Measurements from ENCODE around the gene GLP1R.

GLP1R gene

DNA sequence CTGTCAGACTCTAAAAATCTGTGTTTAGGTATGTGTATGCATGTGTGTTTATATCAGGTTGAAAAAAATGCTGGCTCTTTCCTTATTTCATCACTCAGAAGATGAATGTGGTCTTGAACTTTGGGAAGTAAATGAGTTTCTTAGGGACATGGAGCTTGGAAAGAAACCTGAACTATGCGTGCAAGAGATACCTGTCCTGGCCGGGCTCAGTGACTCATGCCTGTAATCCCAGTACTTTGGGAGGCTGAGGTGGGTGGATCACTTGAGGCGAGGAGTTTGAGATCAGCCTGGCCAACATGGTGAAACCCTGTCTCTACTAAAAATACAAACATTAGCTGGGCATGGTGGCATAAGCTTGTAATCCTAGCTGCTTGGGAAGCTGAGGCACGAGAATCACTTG lies 4.4 kb upstream of the GLP1R start:
- no peak for DNase-seq (ENCODE audit: low spot score)

DNA sequence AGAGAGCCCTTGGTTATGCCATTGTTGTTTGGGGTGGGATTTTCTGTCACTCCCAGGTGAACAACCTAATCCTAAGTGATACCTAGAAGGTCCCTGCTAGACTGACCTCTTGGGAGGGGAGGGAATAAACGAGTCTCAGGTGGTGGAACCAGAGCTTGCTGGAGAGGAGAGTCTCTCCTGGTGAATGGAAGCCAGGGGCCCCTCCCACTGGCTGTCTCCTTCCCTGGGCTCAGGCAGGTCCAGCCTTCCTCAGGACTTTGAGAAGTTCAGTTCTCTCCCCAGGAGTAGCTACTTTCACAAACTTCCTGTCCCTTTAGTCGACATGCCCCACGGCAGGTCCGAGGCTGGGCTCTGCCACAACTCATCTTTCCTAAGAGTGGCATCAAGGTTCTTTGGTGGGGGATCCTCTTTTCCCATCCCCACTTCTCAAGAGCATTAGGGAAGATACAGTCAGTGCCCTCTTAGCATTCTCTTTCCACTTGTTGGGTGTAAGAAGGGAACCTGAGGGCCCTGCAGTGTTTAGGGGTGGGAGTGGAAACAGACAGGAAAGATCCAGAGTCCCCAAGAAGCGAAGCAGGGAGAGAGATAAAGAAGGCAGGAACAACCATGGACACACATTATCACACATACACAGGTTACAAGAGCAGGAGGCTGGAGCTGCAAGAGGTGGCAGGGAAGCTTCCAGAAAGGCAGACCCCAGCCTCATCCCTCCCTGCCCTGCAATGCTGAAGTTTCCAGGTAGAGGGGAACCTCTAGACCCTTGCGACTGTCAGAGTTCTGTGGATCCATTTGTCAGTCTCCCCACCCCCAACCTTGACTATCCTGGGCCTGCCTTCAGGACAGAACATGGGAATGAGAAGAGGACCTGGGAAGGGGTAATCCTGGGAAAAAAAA lies 900 bp upstream of the GLP1R start:
- DNase-seq (ENCODE audit: low spot score), result no peak

DNA sequence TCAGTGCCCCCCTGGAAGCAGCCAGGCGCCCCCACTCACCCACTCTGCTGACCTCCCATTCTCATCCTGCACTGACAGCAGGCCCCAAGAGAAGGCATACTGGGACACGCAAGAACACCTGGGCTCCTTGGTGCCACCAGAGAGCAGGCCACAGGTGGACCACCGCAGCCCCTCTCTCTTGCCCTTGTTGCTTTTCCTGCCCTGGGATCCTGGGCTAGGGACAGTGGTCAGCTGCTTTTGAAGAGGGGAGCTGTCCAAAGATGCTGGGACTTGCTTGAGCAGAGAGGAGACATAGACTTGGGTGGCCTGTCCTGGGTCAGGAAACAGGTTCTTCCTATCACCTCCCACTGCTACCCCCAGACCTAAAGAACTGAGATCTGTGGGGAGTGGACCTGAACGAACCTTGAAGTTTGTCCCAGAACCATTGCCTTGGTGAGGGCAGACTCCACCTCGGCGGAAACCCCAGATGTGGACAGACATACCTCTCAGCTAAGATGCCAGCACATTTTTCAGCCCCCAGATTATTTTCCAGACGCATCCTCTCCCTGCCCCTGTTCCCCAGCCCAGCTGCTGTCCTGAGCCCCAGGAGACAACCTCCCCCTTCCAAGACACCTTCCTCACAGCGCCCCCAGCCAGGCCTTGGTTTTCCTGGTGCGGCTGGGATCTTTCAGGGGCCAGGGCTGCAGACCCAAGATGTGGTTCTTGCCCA lies 1.1 kb downstream of the GLP1R start:
- no peak for DNase-seq (ENCODE audit: low spot score)

DNA sequence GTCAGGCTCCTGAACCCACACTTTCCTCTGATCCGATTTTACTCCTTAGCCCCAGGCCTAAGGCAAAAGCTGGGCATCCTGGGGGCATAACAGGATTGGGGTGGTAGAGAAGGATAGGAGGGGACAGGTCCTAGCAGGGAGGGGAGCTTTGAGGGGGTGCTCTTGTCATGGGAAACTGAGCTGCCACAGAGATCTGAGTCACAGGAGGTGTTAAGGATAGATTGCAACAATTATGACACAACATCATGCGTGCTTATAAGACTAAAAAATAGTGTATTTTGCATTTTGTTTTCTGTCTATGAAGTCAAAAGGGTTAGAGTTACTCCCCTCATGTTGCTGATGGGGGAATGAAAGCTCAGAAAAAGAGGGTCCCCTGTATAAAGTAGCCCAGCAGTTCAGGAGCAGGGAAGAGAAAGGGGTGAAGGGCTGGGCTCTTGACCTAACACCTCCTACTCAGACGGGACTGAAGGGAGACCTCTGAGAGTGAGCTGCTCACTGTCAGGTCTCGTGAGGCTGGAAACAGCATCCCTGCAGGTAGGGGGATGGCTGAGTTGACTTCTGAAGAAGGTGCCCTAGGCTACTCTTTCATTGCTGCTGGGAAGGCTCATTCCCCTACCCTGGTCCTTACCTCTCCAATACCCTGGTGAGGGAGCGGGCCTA lies 2.0 kb downstream of the GLP1R start:
- no peak for DNase-seq (ENCODE audit: low spot score)

DNA sequence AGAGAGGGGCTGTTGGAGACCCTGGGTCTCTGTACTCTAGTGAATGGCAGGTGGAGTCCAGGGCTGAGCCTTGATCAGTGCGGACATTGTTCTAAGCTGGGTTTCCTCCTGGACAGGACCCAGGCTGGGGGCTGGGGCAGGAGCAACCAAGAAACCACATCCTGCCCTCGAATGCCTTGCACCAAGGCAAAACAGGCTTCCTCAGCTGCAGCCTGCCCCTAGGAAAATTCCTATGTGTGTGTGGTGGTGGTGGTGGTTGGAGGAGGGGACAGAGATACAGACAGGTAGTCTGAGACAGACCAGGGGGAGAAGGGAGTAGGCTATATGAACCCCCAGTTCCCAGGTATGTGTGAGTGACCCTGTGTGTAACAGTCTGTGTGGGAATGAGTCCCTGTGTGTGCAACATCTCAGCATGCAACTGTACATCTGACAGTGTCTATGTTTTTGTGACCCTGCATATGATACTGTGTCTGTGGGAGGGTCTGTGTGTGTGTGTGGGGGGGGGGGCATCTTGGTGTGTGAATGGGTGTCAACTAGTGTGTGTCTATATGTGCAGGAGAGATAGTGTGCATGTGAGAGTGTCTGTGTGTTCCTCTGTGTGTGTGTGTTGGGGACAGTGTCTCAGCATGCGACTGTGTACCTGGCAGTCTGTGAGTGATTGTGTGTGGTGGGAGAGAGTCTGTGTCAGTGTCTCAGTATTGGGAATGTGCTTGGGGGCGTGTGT lies 3.0 kb downstream of the GLP1R start:
- DNase-seq (ENCODE audit: low spot score), result no peak

DNA sequence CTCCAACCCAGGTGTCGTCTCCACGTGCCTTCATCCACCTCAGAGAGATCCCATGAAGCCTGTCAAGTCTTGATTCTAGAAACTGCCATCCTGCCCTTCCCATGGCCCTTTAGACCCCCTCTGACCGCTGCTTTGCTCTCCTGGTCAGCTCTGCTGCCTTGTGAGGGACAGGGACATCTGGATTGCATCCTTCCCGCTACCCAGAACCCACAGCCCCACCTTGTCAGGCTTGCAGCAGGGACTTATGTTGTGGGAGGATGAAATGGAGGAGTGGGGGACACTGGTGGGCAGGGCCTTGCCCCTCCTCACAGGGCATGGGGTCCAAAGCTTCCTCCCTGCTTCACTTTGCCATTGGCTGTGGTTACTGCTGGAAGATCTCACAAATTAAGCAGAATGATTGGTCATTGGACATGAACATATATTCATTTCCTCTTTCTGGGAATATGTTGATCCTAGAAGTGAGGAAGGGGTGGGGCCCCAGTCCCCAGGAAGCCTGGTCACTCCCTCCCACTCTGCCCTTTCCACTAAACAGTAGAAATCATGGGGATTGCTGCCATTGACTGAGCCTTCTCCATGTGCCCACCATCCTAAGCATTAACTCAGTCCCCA lies 4.5 kb downstream of the GLP1R start:
- no peak for DNase-seq (ENCODE audit: low spot score)

DNA sequence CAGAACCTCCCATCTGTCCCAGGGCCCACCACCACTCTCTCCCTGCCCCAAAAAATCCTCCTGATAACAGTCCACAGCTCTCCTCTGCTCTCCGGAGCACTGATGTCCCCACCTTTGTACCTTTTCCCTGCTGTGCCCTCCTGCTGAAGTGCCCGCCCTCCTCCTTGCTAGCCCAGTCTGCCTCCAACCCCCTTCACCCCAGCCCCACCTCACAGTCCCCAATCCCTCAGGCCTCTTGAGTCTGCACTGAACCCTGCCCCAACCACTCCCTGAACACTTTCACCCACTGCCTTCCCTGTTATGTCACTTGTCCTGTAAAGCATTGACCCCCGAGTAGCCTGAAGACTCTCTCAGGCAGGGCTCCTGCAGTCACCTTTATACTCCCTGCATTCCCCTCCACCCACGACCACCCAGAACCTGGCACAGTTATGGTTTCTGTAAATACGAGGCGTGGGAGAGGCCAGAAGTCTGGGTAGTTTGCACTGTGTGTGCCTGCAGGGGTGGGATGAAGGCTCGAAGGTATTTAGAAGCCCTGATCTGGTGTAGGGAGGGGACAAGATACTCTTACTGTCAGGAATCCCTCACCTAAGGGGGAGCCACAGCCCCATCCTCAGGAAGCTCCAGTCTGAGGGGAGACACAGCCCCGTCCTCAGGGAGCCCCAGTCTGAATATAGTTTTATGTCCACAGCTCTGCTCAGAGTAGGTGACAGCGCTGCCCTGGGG lies 5.4 kb downstream of the GLP1R start:
- no peak for DNase-seq (ENCODE audit: low spot score)

DNA sequence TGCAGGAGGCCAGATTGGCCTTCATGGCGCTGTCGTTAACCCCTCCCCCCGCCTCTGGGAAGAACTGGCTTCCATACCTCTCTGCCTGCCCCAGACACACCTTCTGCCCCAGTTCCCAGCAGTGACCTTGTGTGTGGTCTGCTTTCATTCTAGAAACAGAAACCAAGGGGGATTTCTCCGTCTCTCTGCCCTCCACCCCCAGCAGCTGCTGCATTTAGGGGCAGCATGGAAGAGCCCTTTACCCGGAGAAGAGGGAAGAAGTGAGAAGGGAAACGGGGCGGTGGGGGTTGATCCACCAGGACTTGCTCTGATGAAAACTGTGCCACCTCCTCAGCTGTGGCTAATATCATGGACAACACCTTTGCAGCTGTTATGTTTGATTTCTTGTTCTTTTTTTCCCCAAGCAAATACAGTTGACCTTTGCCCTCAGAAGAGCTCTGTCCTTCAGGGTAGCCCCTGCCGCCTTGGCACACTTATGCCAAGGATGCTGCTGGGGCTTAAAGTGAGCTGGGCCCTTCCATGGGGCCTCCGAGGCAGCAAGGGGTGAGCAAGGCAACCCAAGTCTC lies 6.1 kb downstream of the GLP1R start:
- DNase-seq (ENCODE audit: low spot score), result no peak

DNA sequence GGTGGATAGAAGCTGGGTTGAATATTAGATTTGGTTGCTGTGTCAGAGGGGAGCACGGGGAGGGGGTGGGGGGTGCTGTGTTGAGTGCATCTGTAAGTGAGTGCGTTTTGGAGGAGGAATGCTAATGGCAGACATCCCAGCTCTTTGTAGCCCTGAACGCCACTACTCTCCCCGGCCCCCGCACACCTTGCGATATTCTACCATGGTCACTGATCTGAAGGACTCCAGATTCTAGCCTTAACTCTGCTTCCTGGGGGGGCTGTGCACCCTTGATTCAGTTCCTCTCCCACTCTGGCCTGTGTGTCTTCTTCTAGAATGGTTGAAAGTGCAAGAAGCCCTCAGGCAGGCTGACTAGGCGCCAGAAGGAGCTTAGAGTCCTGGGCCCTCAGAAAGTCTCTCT lies 7.1 kb downstream of the GLP1R start:
- no peak for DNase-seq (ENCODE audit: low spot score)

DNA sequence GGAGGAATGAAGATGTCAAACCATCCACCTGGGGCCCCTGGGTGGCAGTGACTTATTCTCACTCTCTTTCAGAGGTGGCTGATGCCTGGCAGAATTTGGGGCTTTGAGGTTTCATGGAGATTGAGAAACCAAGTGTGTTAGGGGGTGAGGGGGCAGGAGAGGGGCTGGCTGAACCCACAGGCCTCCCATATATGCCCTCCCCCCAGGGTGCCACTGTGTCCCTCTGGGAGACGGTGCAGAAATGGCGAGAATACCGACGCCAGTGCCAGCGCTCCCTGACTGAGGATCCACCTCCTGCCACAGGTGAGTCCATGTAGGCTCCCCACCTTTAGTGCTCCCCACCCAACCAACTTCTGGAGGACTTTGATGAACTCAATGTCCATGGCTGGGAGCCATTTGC lies 7.6 kb downstream of the GLP1R start:
- no peak for DNase-seq (ENCODE audit: low spot score)

DNA sequence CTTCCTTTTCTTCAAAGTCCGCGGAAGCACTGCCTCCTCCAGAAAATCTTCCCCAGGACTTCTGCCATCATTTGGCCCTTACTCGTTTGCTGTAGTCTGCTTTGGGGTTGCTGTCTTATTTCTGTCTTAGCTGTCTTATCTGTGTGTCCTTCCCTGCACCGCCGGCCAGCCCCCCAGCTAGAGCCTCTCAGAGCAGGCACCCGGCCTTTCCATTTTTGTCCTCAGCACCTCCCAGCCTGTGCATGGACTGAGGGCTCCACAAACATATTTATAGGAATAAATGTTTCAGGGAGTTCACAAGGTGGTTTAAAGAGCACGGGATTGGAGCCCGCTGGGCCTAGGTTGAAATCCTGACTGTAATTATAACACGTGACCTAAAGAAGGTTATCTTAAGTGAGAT lies 8.1 kb downstream of the GLP1R start:
- no peak for DNase-seq (ENCODE audit: low spot score)

DNA sequence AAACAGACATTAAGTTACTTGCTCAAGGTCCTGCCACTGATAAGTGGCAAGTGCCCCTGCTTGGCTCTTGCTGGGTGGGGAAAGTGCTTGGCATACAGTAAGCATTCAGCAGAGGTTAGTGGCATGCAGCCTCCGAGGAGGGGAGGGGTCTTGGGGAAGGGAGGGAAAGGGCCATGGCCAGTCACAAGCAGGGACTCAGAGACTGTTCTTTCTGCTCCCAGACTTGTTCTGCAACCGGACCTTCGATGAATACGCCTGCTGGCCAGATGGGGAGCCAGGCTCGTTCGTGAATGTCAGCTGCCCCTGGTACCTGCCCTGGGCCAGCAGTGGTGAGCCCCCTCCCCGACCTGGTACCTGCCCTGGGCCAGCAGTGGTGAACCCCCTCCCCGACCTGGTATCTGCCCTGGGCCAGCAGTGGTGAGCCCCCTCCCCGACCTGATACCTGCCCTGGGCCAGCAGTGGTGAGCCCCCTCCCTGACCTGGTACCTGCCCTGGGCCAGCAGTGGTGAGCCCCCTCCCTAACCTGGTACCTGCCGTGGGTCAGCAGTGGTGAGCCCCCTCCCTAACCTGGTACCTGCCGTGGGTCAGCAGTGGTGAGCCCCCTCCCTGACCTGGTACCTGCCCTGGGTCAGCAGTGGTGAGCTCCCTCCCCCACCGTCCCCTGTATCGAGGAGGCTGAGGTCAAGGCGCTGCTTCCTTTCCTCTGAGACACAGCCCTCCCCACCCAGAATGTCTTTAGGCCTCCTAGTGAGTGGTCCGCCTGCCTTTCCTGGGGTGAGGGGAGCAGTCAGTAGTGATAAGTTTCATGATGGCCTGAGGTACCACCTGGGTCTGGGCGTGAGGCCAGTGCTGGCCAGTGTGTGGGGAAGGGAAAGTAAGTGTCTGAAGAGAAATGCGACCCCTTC lies 8.9 kb downstream of the GLP1R start:
- no peak for DNase-seq (ENCODE audit: low spot score)

DNA sequence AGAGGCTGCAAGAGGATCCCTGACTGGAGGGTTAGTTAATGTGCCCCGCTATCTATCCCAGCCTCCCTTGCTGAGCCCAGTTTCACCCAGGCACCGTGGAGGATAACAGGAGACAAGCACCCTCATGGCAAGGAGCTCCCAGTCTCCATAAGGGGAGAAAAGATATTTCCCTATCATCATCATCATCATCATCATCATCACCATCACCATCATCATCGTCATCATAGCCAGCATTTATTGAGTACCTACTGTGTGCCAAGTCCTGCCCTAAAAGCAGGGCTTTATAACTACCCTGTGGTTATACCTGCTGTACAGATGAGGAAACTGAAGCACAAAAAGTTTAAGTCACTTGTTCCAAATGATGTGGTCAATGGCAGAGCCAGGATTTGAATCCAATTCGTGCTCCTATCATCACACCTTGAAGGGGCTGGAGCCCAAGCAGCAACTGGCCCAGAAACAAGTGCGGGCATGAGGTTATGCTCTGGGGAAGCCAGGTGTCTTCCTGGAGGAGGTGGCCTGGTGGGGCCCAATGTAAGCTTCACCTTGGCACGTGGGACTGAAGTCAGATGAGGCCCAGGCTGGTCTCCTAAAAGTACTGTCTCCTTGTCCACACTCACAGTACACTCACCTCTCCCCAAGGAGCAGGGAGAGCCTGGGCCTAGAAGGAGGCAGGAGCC lies 10.0 kb downstream of the GLP1R start:
- DNase-seq (ENCODE audit: low spot score), result no peak

DNA sequence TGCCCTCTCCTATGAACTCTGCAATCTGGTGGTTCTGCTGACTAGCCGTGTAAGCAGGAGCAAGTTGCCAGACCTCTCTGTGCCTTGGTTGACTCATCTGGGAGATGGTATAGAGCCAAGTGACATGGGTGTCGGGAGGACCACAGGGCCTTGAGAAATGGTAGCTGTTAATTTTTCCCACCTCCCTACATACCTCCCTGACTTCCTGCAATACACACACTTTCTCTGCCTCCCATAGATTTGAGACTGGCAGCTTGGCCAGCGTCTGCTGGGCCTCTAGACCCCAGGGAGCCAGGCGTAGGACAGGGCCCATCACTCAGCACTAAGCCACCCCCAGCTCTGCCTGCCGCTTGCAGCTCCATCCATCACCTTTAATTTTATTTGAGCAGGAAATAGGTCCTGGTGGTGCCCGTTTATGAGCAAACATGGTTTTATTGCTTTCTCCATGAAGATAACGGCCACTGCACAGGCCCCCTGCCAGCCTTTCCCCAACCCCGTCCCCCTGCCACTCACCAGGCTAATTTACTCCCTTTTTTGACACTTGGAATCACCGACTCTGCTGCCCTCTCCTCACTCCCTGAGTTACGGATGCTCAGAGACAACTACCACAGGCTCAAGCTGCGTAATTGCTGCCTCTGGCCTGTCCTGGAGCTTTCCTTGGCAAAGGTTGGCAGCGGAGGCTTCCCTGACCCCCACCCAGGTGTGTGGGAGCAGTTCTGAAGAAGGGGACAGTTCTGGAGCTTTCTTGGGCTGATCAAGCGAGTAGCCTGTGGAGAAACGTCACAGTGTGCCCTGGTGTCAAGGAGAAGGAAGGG lies 11.1 kb downstream of the GLP1R start:
- DNase-seq (ENCODE audit: low spot score), result no peak

DNA sequence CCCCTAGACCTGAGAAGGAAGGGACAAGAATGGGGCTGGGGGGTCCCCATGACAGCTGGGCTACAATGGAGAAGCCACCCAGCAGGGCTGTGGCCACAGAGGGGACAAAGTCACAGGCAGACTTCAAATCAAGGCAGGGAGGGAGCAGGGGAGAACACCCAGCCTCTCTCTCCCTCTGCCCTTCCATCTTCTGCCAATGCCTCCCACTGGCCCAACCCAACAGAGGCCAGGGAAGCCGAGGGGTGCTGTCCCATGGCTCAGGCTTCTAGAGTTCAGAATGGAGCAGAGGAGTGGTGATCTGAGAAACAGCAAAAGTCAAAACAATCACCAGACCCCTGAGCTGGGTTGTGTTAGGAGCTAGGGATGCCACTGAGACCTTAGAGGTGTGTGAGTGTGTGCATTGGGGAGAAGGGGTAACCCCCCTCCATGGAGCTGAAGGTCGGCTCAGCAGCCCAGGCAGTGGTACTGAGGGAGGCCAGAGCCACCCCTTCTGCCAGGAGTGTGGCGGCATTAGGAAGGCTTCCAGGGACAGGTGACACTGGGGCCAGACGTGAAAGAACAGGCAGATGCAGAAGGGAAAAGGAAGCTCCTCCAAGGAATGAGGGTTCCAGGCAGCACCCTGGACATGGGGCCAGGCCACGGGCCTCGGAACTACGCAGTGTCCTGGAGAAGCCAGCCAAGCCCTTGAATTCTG lies 12.0 kb downstream of the GLP1R start:
- no peak for DNase-seq (ENCODE audit: low spot score)

DNA sequence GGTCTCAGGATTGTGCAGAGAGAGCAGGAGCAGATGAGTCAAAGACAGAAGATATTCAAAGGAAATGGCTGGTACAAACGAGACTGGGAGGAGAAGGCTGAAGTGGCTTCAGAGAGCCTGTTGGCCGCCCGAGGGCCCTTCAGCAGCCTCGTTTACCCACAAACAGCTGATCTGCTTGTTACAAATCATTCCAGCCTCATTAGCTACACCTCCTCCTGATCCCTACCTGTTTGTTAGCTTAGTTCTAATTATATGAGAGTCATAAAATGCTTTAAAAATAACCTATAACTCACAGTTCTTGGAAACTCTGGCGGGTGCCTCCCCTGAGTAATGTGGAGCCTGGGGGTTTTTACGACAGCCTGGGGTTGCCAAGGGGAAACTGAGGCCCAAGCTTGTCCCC lies 12.6 kb downstream of the GLP1R start:
- no peak for DNase-seq (ENCODE audit: low spot score)

DNA sequence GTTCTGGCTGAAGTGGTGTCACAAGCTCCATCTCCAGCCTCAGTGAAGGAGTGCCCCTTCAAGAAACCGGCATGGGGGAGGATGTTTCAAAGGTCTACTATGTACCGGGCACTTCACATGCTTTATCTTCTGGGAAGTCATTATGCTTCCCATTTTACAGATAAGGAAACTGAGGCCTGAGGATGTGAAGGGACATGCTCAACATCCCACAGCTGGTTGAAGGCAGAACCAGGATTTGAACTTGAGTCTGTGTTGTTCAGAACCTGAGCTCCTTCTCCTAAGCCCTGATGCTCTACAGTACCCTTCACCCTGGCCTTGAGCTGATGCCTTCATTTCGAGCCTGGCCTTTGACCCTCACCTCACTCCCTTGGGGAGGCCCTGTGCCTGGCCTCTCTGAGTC lies 13.0 kb downstream of the GLP1R start:
- DNase-seq (ENCODE audit: low spot score), result no peak

Measured in AG08396 (cell line).